ENCODE measurements around the gene H6PD.

The H6PD gene

GRCh38 chr1:9224664-9225410, 9.7 kb upstream of the H6PD start:
- H3K4me3 ChIP-seq (replicated peaks; ENCODE audit: low read depth, low read length) = no peak overlapping the region
- TF ChIP-seq CTCF (IDR thresholded peaks at IDR 0.05; ENCODE audit: low read length, missing control alignments) = no peak

GRCh38 chr1:9225411-9225785, 9.2 kb upstream of the H6PD start:
- DNase-seq (ENCODE audit: low read depth) = no peak
- H3K4me3 ChIP-seq (replicated peaks; ENCODE audit: low read depth, low read length) = no peak overlapping the region
- TF ChIP-seq CTCF (IDR thresholded peaks at IDR 0.05; ENCODE audit: low read length, missing control alignments) = no peak

More at GRCh38 chr1:9224664-9225410, 9.7 kb upstream of the H6PD start:
- no peak for DNase-seq (ENCODE audit: low read depth)

- H3K4me3 ChIP-seq (replicated peaks; ENCODE audit: low read depth, low read length) = no peak overlapping the region
- no peak for TF ChIP-seq CTCF (IDR thresholded peaks at IDR 0.05; ENCODE audit: low read length, missing control alignments)
- no peak for DNase-seq (ENCODE audit: low read depth)
Observed at GRCh38 chr1:9228609-9229008, 6.0 kb upstream of the H6PD start.

- H3K4me3 ChIP-seq (replicated peaks; ENCODE audit: low read depth, low read length) = no peak overlapping the region
- no peak for TF ChIP-seq CTCF (IDR thresholded peaks at IDR 0.05; ENCODE audit: low read length, missing control alignments)
- no peak for DNase-seq (ENCODE audit: low read depth)
Observed at GRCh38 chr1:9229549-9229948, 5.0 kb upstream of the H6PD start.

GRCh38 chr1:9230869-9231533, 3.6 kb upstream of the H6PD start:
- H3K4me3 ChIP-seq (replicated peaks; ENCODE audit: low read depth, low read length) = no peak overlapping the region
- TF ChIP-seq CTCF (IDR thresholded peaks at IDR 0.05; ENCODE audit: low read length, missing control alignments) = no peak
- no peak for DNase-seq (ENCODE audit: low read depth)

GRCh38 chr1:9231648-9232332, 2.8 kb upstream of the H6PD start:
- no peak for TF ChIP-seq CTCF (IDR thresholded peaks at IDR 0.05; ENCODE audit: low read length, missing control alignments)
- H3K4me3 ChIP-seq (replicated peaks; ENCODE audit: low read depth, low read length) = no peak overlapping the region
- no peak for DNase-seq (ENCODE audit: low read depth)

All from fibroblast of pulmonary artery (primary cell).